Activated CD8-positive, alpha-beta T cell treated with anti-CD3 and anti-CD28 coated beads for 36 hours (primary cell): Measurements from ENCODE around the gene RAPGEF2. TPM values are rescaled to one million over a fixed set of nuclear protein-coding genes. Genes with fewer than 3 reads are reported as not detected.

Experiments
- ATAC-seq: fragments of 200-7000 bp; cut with Tn5 transposase; one replicate; pipeline ENCODE4 v1.10.0; 2021; ENCODE audit warnings: mild to moderate bottlenecking, moderate library complexity
- CTCF ChIA-PET: fragments of 350-600 bp; sonication (Branson Sonifier 250); formaldehyde crosslinking; loops from one replicate; lab custom pipeline; 2021; ENCODE audit warnings: antibody characterized with exemption; lab: Charles Lee
- POLR2A ChIA-PET: fragments of 350-600 bp; sonication (Branson Sonifier 250); formaldehyde crosslinking; loops from one replicate; lab custom pipeline; 2021; ENCODE audit warnings: antibody characterized with exemption; lab: Charles Lee
- DNase-seq: peaks from one replicate; pipeline ENCODE4 v3.0.0-alpha.2; 2020
- H3K27ac Mint-ChIP-seq: one replicate; pipeline ENCODE4 v1.8.0; 2021; ENCODE audit warnings: mild to moderate bottlenecking, mixed read lengths
- H3K27me3 Mint-ChIP-seq: one replicate; pipeline ENCODE4 v1.8.0; 2021; ENCODE audit warnings: mixed read lengths
- H3K36me3 Mint-ChIP-seq: one replicate; pipeline ENCODE4 v1.8.0; 2021; ENCODE audit warnings: low read depth, mixed read lengths
- H3K4me1 Mint-ChIP-seq: one replicate; pipeline ENCODE4 v1.8.0; 2021; ENCODE audit warnings: low read depth, mixed read lengths
- H3K4me3 Mint-ChIP-seq: one replicate; pipeline ENCODE4 v1.8.0; 2021; ENCODE audit warnings: mild to moderate bottlenecking, moderate library complexity, mixed read lengths
- H3K9me3 Mint-ChIP-seq: one replicate; pipeline ENCODE4 v1.8.0; 2021; ENCODE audit warnings: mixed read lengths
- CTCF ChIP-seq: fragments of 200-600 bp; IDR thresholded peaks from one replicate; pipeline ENCODE4 v1.8.0; 2022; ENCODE audit warnings: antibody characterized with exemption, mild to moderate bottlenecking
- intact Hi-C: fragments of 100-400 bp; cut with micrococcal nuclease; formaldehyde crosslinking; loops from one replicate; pipeline ENCODE4 v1.10.0; 2022
- total RNA-seq, 2 experiments: library from RNA; stranded (reverse); gene quantifications; one replicate each; pipeline ENCODE4 v1.2.3, GENCODE V29; 2021

RAPGEF2 gene, protein sequence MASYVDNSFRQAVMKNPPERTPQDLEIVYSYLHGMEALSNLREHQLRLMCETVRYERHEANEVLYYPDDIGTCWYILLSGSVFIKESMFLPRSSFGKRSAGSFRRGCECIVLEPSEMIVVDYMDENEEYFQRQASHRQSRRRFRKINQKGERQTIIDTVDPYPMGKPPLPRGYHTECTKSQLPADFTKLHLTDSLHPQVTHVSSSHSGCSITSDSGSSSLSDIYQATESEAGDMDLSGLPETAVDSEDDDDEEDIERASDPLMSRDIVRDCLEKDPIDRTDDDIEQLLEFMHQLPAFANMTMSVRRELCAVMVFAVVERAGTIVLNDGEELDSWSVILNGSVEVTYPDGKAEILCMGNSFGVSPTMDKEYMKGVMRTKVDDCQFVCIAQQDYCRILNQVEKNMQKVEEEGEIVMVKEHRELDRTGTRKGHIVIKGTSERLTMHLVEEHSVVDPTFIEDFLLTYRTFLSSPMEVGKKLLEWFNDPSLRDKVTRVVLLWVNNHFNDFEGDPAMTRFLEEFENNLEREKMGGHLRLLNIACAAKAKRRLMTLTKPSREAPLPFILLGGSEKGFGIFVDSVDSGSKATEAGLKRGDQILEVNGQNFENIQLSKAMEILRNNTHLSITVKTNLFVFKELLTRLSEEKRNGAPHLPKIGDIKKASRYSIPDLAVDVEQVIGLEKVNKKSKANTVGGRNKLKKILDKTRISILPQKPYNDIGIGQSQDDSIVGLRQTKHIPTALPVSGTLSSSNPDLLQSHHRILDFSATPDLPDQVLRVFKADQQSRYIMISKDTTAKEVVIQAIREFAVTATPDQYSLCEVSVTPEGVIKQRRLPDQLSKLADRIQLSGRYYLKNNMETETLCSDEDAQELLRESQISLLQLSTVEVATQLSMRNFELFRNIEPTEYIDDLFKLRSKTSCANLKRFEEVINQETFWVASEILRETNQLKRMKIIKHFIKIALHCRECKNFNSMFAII (N-terminal part only)
- total RNA-seq, result 10 to 100 TPM; 13.7 to 14.8 TPM

DNA sequence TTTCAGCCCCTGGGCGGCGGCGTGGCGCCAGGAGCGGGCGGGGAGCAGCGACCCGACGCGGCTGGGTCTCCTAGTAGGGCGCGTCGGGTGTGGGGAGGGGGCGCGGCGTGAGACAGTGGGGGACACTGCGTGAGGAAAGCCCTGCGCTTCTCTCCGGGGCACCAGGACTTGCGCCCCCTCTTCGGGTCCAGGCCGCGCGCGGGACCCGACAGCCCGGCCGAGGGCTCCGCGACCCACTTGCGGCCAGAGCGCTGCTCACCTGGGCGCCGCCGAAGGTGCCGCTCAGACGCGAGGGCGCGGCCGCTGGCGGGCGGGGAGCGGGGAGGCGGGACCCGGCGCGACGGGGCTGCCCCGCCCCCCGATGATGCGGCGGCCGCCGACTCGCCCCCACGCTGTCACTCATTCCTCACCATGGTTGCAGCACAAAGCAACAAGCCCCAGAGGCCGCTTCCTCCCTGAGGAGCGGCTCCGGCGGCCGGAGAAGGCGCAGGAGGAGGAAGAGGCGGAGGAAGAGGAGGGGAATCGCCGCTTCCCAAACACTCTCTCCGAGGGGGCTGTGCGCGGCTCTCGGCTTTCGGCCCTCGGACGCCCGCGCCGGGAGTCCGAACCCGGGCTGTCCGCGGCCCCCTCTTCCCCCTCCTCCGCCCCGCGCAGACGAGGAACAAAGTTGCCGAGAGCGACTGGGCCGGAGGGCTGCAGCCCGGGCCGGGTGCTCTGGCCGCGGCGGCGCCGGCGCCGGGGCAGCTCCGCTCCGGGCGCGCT is at the start of gene RAPGEF2:
Gene RAPGEF2, plus strand, starts transcription at position 458 of the 762 bp plus-strand sequence. CDS start 1,084 bp downstream, outside the sequence.
- peaks cover 2% of the 10 kb centered on the region for H3K36me3 Mint-ChIP-seq
- peaks cover 9% of the 10 kb centered on the region for H3K27me3 Mint-ChIP-seq
- DNase-seq (peak; percentile 90), ATAC-seq (peak; percentile 85)
- POLR2A ChIA-PET, result no interaction called here
- no peak for TF ChIP-seq CTCF
- CTCF ChIA-PET, result interaction anchor here (1.3 kb wide), 1 partner anchor 11 kb away, joined by 3 read pairs; no protein-coding TSS in a partner anchor
- H3K27ac Mint-ChIP-seq, result peak within 1 kb of the TSS; percentile 75
- H3K9me3 Mint-ChIP-seq, result no peaks in the 10 kb centered on the region
- peak within 1 kb of the TSS; percentile 77 for H3K4me3 Mint-ChIP-seq
- H3K4me1 Mint-ChIP-seq, result peaks cover 50% of the 10 kb centered on the region
- intact Hi-C loops, result loop anchor here (5.0 kb wide), 2 partner anchors 74 to 431 kb away; partner anchors contain the start of genes C4orf46 and ETFDH

DNA sequence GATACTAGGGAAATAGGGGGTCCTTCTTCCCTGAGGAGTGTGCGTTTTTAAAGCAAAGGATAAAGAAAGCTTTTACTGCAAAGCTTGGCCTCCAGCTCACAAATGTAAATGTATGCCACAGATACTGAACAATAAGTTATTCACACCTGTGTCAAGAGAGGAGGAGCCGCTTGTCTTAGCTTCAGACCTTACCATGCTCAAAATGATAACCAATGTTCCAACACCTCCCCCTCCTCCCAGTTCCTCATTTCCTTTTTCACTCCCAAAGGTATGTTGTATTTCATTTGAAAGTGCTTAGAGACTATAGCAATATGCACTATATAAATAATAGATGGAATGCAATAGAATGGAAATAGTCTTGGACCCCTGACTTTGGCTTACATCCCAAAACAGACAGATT is 47.0 kb upstream of the RAPGEF2 start:
- DNase-seq (no peak), ATAC-seq (no peak)
- Mint-ChIP-seq H3K27me3 (peaks cover 12% of the 10 kb centered on the region), H3K36me3 (no peaks in the 10 kb centered on the region), H3K9me3 (no peaks in the 10 kb centered on the region), H3K27ac (no peak overlapping the region), H3K4me3 (no peak overlapping the region), H3K4me1 (peaks cover 13% of the 10 kb centered on the region)
- no peak for TF ChIP-seq CTCF
- intact Hi-C loops, result no loop called here
- CTCF ChIA-PET, result interaction anchor here (1.2 kb wide), 1 partner anchor 22 kb away, joined by 3 read pairs; no protein-coding TSS in a partner anchor
- POLR2A ChIA-PET, result interaction anchor here (1.0 to 1.5 kb wide), 2 partner anchors 15 to 21 kb away, joined by 3 to 4 read pairs; no protein-coding TSS in a partner anchor

- Mint-ChIP-seq H3K4me1 (peaks cover 7% of the 10 kb centered on the region), H3K27me3 (no peaks in the 10 kb centered on the region), H3K9me3 (no peaks in the 10 kb centered on the region), H3K4me3 (no peak overlapping the region), H3K36me3 (no peaks in the 10 kb centered on the region), H3K27ac (no peak overlapping the region)
- CTCF ChIA-PET, result no interaction called here
- intact Hi-C loops, result no loop called here
- ATAC-seq, result no peak
- DNase-seq, result no peak
- POLR2A ChIA-PET, result interaction anchor here (1.1 kb wide), 1 partner anchor 41 kb away, joined by 3 read pairs; no protein-coding TSS in a partner anchor
- TF ChIP-seq CTCF, result no peak
Measured at GRCh38 chr4:159060161-159060560, 42.7 kb upstream of the RAPGEF2 start.

- Mint-ChIP-seq H3K9me3 (no peaks in the 10 kb centered on the region), H3K36me3 (no peaks in the 10 kb centered on the region), H3K4me3 (no peak overlapping the region), H3K27ac (no peak overlapping the region), H3K27me3 (no peaks in the 10 kb centered on the region), H3K4me1 (peaks cover 7% of the 10 kb centered on the region)
- intact Hi-C loops, result no loop called here
- ChIA-PET POLR2A (no interaction called here), CTCF (interaction anchor here (0.7 kb wide), 1 partner anchor 381 kb away, joined by 3 read pairs; no protein-coding TSS in a partner anchor)
- no peak for ATAC-seq
- no peak for DNase-seq
- TF ChIP-seq CTCF, result no peak
Measured at GRCh38 chr4:159062381-159062780, 40.5 kb upstream of the RAPGEF2 start.
